ENCODE data around the gene EPB41L1.

- no peak for TF ChIP-seq POLR2A (IDR thresholded peaks at IDR 0.05; ENCODE audit: low read depth)
- TF ChIP-seq EP300 (IDR thresholded peaks at IDR 0.05): no peak
Measured at GRCh38 chr20:36149012-36149411, 5.5 kb upstream of the EPB41L1 start.

All from esophagus muscularis mucosa (tissue), 2 donors.